HEK293 (cell line): Measurements from ENCODE around the gene RAD50.
"Not testable (repeated sequence)": the region's sequence is repeated elsewhere in the genome, so short reads cannot be mapped to it uniquely, and the experiment has no call there.

Experiments used
- CTCF ChIP-seq: fragments of 450-650 bp; formaldehyde crosslinking; IDR thresholded peaks from 2 replicates; pipeline ENCODE4 v1.5.1; 2016; ENCODE audit warnings: missing biosample characterization, missing genetic modification characterization
- KLF1 ChIP-seq: fragments of 450-650 bp; formaldehyde crosslinking; IDR thresholded peaks from 2 replicates; pipeline ENCODE4 v1.5.1; 2016; ENCODE audit warnings: missing biosample characterization, missing genetic modification characterization
- PRDM10 ChIP-seq: fragments of 450-650 bp; formaldehyde crosslinking; IDR thresholded peaks from 2 replicates; pipeline ENCODE4 v1.5.1; 2016; ENCODE audit warnings: missing biosample characterization, missing genetic modification characterization
- ZBTB21 ChIP-seq: fragments of 450-650 bp; formaldehyde crosslinking; IDR thresholded peaks from 2 replicates; pipeline ENCODE4 v1.5.1; 2017; ENCODE audit warnings: missing biosample characterization, missing genetic modification characterization
- ZNF138 ChIP-seq: fragments of 450-650 bp; formaldehyde crosslinking; IDR thresholded peaks from 2 replicates; pipeline ENCODE4 v1.5.1; 2016; ENCODE audit warnings: missing biosample characterization, missing genetic modification characterization, borderline replicate concordance
- ZNF660 ChIP-seq: fragments of 450-650 bp; IDR thresholded peaks from 2 replicates; pipeline ENCODE4 v1.5.1; 2018; ENCODE audit warnings: missing biosample characterization, mild to moderate bottlenecking, missing genetic modification characterization

GRCh38 chr5:132522067-132522466 lies 34.7 kb upstream of the RAD50 start:
- not testable (repeated sequence) for TF ChIP-seq CTCF, ZNF138, ZBTB21, KLF1, PRDM10, ZNF660 (tag by site-specific recombination)
